PFSK-1 (cell line): ENCODE measurements around the gene HS3ST4.

ENCODE experiments used
- FOXP2 ChIP-seq: optimal IDR thresholded peaks from 2 replicates; pipeline ENCODE3; 2011; ENCODE audit warnings: borderline replicate concordance, control low read depth, inconsistent platforms; ENCODE audit not compliant: insufficient read depth; ENCODE audit errors: extremely low read length, extremely low read depth
- POLR2AphosphoS5 ChIP-seq: IDR thresholded peaks from 2 replicates; pipeline ENCODE4 v1.6.1; 2012; ENCODE audit warnings: low read depth, mild to moderate bottlenecking, control low read depth, low read length, moderate library complexity
- REST ChIP-seq, 2 experiments: IDR thresholded peaks; 2 replicates each; pipeline versions ENCODE4 v1.6.1 to v1.8.0; 2011 to 2012; ENCODE audit warnings: low read depth in 2 of 2, low read length in 2 of 2, control low read depth in 1 of 2, inconsistent platforms in 1 of 2, mild to moderate bottlenecking in 1 of 2, moderate library complexity in 1 of 2; ENCODE audit not compliant: insufficient read depth in 1 of 2
- SIN3A ChIP-seq: IDR thresholded peaks from 2 replicates; pipeline ENCODE4 v1.6.1; 2012; ENCODE audit warnings: mild to moderate bottlenecking, low read length, moderate library complexity, borderline replicate concordance; ENCODE audit not compliant: insufficient read depth
- TAF1 ChIP-seq: IDR thresholded peaks from 2 replicates; pipeline ENCODE4 v1.6.1; 2012; ENCODE audit warnings: low read length, control low read depth, borderline replicate concordance; ENCODE audit not compliant: insufficient read depth

HS3ST4 gene

GRCh38 chr16:25726430-25727098 lies 34.8 kb downstream of the HS3ST4 start:
- no peak for TF ChIP-seq TAF1
- no peak for TF ChIP-seq POLR2AphosphoS5
- TF ChIP-seq FOXP2, result no peak
- no peak for TF ChIP-seq SIN3A
- TF ChIP-seq REST (IDR thresholded peaks at IDR 0.05; ENCODE audit: insufficient read depth in 1 of 2, low read depth in 2 of 2, low read length in 2 of 2), result no peak

- TF ChIP-seq POLR2AphosphoS5 (no peak), FOXP2 (no peak), TAF1 (no peak), SIN3A (no peak), REST (IDR thresholded peaks at IDR 0.05; ENCODE audit: insufficient read depth in 1 of 2, low read depth in 2 of 2, low read length in 2 of 2) (no peak)
Measured at GRCh38 chr16:25729188-25729915, 37.6 kb downstream of the HS3ST4 start.

GRCh38 chr16:25730396-25730795 lies 38.6 kb downstream of the HS3ST4 start:
- TF ChIP-seq SIN3A (no peak), TAF1 (no peak), FOXP2 (no peak), POLR2AphosphoS5 (no peak), REST (IDR thresholded peaks at IDR 0.05; ENCODE audit: insufficient read depth in 1 of 2, low read depth in 2 of 2, low read length in 2 of 2) (no peak)

GRCh38 chr16:25734430-25735385 lies 42.9 kb downstream of the HS3ST4 start:
- TF ChIP-seq POLR2AphosphoS5, result no peak

GRCh38 chr16:25735645-25736044 lies 43.9 kb downstream of the HS3ST4 start:
- TF ChIP-seq SIN3A, result no peak
- no peak for TF ChIP-seq REST (IDR thresholded peaks at IDR 0.05; ENCODE audit: insufficient read depth in 1 of 2, low read depth in 2 of 2, low read length in 2 of 2)
- no peak for TF ChIP-seq POLR2AphosphoS5
- TF ChIP-seq FOXP2, result no peak
- TF ChIP-seq TAF1, result no peak
